Measurements from ENCODE around the gene ATXN1.
A peak's percentile ranks its signal among the peaks of the same experiment; 100 is the strongest.
"Not testable (repeated sequence)": the region's sequence is repeated elsewhere in the genome, so short reads cannot be mapped to it uniquely, and the experiment has no call there.

Gene ATXN1

DNA sequence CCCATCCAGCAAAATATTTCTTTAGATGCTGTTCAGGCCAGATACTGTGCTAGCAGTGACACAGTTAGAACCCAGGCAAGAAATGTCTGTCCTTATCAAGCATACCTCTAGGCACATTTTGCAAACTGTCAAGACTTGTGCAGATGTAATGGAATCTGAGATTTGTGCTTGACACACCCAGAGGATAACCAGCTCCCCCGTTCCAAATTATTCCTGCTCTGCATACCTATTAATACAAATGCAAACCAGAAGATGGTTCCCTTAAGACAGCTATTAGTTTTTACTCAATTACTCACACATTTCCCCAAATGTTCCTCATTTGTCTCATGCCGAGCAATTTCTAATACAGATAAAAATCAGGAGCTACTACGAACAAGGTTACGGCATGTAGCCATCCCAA is 40.4 kb downstream of the ATXN1 start:
- DNase-seq (ENCODE audit: low read depth in 3 of 3): no peak

DNA sequence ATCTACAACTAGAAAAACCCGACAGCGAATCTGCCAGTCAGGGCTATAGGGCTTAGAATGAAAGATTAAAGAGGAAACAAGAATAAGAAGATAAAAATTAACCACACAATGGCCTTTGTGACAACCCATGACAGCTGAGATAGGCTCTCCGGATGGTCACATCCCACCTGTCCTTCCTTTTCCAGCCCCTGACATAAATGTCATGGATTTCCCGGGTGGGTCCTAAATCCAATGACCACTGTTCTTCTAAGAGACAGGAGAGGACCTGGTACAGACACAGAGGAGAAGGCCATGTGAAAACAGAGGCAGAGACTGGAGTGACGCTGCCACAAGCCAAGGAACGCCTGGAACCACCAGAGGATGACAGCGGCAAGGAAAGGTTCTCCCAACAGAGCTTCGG is 41.8 kb downstream of the ATXN1 start:
- DNase-seq (ENCODE audit: low read depth in 3 of 3): no peak

GRCh38 chr6:16718356-16718755 is 42.9 kb downstream of the ATXN1 start:
- DNase-seq (ENCODE audit: low read depth in 3 of 3): no peak

GRCh38 chr6:16717275-16717942 is 43.9 kb downstream of the ATXN1 start:
- no peak for DNase-seq (ENCODE audit: low read depth in 3 of 3)

DNA sequence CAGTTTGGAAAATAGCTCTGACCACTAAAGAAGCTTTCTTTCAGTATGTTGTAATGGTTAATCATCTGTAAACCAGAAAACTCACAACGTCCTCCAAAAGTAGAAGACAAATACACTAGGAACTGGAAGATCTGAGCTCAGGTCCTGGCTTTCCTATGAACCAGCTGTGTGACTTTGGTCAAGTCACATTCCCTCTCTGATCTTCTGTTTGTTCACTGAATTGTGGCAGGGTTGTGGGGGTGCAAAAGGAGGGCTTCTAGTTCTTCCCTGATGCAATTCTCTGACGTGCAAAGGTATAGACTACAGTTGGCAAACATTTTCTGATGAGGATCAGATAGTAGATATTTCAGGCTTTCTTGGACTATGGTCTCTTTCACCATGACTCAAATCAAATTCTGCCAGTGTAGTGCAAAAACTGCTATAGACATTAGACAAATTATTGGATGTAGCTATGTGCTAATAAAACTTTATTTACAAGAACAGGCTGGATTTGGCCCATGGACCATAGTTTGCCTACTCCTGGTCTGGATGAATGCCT is 44.9 kb downstream of the ATXN1 start:
- DNase-seq (ENCODE audit: low read depth in 3 of 3): no peak

DNA sequence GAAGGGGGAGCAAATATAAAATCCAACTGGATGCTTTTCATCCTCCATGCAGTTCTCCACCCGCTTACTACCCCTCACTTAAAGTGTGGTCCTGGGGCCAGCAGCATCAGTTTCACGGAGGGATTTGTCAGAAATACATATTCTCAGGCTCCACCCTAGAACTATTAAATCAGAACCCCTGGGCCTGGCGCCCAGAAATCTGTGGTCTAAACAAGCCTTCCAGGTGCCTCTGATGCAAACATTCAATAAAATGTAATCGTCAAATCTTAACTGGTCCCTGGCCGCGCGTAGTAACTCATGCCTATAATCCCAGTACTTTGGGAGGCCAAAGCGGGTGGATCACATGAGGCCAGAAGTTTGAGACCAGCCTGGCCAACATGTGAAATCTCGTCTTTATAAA is 47.7 kb downstream of the ATXN1 start:
- DNase-seq (ENCODE audit: low read depth in 3 of 3): no peak

DNA sequence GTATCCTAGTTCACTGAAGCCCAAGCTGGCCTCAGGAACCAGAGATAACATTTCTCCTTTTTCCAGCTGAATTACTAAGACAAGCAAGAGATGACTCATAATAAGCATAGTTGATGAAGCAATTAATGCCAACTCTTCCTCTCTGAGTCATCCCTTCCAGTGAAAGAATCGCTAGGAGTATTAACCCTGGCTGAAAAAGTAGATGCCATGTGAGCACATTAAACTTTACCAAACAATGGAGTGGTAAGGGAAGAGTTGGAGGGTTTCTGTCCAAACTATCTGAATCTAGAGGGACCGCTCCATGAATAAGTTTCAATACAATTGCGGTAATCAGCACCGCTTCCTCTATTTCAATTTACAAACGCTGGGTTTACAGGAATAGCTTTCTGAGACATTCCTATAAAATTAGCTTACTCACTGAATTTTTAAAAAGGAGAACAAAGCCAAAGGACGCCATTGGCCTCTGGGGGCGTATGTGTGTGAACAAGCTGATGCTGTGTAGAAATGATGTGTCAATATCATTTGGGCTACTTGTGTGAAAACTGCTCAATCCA is 48.3 kb downstream of the ATXN1 start:
- DNase-seq (ENCODE audit: low read depth in 3 of 3): no peak

DNA sequence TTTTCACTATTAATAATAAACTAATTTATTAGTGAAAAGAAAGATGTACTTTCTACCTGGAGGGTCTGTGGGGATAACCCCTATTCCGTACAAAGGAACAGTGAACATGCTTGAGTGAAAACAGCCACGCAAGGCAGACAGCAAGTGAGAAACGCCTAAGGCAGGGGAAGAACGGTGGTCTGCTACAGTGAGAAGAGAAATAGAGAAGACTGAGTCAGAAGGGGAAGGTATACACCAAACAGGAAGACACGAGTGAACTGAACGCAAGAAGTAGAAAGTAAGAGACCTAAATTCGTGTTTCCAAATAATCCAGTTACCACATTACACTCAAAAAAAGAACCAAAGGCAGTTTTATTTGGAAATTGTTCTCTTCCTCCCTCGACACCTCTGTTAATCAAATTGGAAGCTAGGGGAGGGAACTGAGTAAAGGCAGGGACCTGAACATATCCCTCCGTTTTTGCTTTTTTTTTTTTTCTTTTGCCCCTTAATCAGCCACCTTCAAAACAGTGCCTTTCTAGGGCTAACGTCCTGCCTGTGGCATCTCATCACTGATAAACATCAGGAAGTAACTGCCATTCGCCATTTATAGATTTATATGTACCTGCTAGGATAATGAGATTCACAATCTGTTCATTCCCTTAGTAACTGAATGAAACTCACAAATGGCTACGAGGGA is 48.9 kb downstream of the ATXN1 start:
- no peak for DNase-seq (ENCODE audit: low read depth in 3 of 3)

GRCh38 chr6:16711546-16712254 is 49.6 kb downstream of the ATXN1 start:
- no peak for DNase-seq (ENCODE audit: low read depth in 3 of 3)

DNA sequence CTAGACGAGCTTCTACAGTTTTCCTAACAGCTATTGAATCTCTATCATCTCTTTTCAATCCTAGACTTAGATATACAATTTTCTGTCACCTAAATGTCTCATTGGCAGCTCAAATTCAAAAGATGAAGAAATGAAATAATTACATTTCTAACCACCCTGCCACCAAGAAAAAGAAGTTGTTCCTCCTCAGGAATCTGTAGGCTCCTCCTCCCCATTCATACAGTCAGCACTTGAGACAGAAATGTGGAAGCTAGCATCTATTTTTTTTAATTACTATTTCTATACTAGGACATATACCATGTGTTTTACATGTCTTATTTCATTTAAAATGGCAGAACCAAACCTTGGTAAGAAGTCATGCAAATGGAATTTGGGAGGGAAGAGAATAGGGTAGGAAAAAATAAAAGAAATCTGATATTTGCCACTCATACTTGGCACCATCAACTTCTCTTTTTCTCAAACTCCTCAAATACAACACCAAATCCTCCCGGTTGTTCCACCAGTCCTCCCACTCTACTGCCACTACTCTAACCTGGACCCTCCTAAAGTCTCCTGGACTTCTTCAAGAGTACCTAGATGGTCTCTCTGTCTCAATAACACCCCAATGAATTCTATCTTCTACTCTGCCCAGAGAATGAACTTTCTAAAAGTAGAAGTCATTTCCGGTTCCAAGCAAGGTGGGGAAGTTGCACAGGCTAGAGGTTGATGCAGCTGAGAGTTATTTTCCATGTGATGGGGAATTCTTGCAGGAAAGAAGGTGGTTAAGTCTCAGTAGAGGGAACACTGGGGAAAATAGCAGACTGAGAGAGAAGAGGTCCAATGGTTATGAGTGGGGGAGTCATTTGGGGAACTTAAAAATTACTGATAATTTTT is 54.1 kb downstream of the ATXN1 start:
- DNase-seq (ENCODE audit: low read depth in 3 of 3): no peak

DNA sequence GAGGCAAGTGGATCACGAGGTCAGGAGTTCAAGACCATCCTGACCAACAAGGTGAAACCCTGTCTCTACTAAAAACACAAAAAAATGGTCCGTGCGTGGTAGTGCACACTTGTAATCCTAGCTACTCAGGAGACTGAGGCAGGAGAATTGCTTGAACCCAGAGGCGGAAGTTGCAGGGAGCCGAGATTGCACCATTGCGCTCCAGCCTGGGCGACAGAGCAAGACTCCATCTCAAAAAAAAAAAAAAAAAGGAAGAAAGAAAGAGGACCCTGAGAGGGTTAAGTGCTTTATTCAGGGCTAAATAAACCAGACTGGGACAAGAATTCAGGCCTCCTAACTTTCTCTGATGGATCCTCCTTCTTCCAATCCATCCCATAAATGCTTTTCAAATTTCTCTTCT is 54.8 kb downstream of the ATXN1 start:
- not testable (repeated sequence) for DNase-seq (ENCODE audit: low read depth in 3 of 3)

DNA sequence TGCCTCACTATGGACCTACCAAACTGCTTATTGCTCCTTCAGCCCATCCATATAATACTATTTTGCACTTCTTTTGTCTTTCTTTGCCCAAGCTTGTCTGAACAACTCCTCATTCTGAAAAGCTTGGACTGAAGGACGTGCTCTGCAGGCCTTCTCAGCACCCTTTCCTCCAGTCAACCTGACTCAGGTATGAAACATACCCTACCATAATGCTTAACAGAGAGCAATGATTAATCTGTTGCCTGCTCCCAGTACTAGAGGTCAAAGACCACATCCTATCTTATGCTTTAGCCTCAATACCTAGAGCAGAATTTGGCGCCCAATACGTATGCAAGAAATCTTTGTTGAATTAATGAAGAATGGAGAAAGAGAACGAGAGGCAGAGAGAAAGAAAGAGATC is 55.2 kb downstream of the ATXN1 start:
- DNase-seq (ENCODE audit: low read depth in 3 of 3): no peak

DNA sequence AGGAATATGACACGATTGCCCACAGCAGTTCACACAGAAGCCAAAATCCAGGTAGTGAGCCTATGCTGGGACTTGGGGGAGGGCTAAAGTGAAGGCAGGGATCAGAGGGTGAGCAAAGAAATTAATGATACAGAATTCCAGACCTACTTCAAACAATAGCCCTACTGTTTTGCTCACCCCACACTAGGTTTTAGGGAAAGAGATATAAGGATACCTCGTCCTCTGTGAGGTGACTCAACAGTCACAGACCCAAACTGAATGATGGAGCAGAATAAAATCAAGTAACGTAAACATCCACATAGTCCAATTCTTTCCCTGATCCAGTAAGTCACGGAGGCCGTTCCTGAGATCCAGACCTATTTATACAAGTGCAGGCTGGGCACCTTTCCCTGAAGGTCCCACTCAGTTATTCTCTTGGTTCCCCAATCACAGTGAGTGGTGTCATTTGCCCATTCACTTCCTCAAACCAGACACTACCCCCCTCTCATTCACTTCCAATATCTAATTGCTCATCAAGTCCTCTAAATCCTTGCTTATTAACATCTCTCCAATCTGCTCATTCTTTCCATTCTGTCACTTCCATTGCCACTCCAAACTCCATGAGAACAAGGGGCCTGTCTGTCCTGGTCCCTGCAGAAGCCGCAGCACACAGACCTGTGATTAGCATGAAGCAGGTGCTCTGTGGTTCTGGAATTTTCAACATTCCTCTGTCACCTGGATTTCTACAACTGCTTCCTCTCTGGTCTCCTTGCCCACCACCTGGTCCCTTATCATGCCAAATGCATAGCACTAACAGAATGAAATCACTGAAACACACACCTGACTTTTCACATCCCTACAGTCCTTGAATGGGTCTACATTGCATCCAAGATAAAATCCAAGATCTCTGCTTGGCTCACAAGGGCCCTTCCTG is 55.9 kb downstream of the ATXN1 start:
- no peak for DNase-seq (ENCODE audit: low read depth in 3 of 3)

DNA sequence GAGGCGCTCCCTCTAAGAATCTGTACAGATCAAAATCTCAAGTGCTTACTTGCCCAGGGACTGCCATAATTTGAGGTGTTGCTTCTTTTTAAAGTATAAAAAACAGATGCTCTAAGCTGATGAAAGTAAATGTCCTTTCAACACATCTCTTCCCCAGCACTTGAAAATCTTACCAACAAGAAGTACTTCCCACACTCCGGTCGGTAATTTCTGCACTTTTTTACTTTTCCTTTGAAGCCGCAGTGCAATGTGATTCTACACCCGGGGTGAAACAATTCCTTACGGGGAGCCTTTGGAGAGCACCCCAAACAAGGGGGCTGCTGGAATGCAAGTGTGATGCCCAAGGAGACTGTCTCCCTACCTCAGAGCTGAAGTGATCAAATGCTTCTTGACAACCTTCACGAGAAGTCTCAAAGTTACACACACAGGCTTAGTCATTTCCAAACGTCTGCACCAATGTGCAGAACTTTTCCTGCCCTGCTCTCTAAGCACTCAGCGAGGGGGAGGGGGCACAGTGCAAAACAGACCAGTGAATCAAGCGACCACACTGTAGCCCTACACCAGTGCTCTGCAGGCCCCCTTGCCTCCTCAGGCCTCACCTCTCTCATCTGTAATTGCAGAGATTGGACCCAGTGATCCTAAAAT is 56.7 kb downstream of the ATXN1 start:
- DNase-seq (ENCODE audit: low read depth in 3 of 3): peak in 2 of 3 donors; percentile 46 to 62

DNA sequence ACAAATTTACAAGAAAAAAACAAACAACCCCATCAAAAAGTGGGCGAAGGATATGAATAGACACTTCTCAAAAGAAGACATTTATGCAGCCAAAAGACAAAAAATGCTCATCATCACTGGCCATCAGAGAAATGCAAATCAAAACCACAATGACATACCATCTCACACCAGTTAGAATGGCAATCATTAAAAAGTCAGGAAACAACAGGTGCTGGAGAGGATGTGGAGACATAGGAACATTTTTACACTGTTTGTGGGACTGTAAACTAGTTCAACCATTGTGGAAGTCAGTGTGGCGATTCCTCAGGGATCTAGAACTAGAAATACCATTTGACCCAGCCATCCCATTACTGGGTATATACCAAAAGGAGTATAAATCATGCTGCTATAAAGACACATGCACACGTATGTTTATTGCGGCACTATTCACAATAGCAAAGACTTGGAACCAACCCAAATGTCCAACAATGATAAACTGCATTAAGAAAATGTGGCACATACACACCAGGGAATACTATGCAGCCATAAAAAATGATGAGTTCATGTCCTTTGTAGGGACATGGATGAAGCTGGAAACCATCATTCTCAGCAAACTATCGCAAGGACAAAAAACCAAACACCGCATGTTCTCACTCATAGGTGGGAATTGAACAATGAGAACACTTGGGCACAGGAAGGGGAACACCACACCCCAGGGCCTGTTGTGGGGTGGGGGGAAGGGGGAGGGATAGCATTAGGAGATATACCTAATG is 58.5 kb downstream of the ATXN1 start:
- not testable (repeated sequence) for DNase-seq (ENCODE audit: low read depth in 3 of 3)

GRCh38 chr6:16700916-16701234 is 60.4 kb downstream of the ATXN1 start:
- no peak for DNase-seq (ENCODE audit: low read depth in 3 of 3)

GRCh38 chr6:16700202-16700915 is 60.9 kb downstream of the ATXN1 start:
- DNase-seq (ENCODE audit: low read depth in 3 of 3): no peak

- DNase-seq (ENCODE audit: low read depth in 3 of 3): no peak
Observed at GRCh38 chr6:16698997-16699868, 62.0 kb downstream of the ATXN1 start.

Data from stimulated activated CD4-positive, alpha-beta T cell treated with anti-CD3 and anti-CD28 coated beads, TNF-alpha, amount 100 ng/mL, for 48 hours (primary cell).